ENCODE data around the gene BMERB1. TPM values are rescaled to one million over a fixed set of nuclear protein-coding genes. Genes with fewer than 3 reads are reported as not detected.

The BMERB1 gene
- total and polyA plus RNA-seq, 9 of the 15 experiments (the other 6 are each of a cell fraction or from before 2014, with no cell fraction given): 0.29 to 2.9 (median 0.94) TPM

GRCh38 chr16:15457400-15457799 lies 23.0 kb downstream of the BMERB1 start:
- ATAC-seq (no peak), FAIRE-seq (no peak), DNase-seq (ENCODE audit: extremely low read depth in 1 of 4, low spot score in 3 of 4) (no peak)
- no peaks in the 10 kb centered on the region for H4K20me1 ChIP-seq (replicated peaks; ENCODE audit: control insufficient read depth, insufficient read depth, low read length)
- ChIA-PET CTCF (ENCODE audit: low intra/inter-chr PET ratio) (no interaction called here), POLR2A (interaction anchor here (0.6 kb wide), 1 partner anchor 45 kb away, joined by 3 read pairs; no protein-coding TSS in a partner anchor)
- H3K4me1 ChIP-seq (replicated peaks in 1 of 2; ENCODE audit: control insufficient read depth in 2 of 2, insufficient read depth in 2 of 2, low read length in 2 of 2): peaks cover 0 to 3% of the 10 kb centered on the region in 2 experiments; a peak in 2 of 5 replicates
- no peaks in the 10 kb centered on the region for H3K9me1 ChIP-seq (ENCODE audit: control insufficient read depth, insufficient read depth, low read length)
- H3K36me3 ChIP-seq (ENCODE audit: control insufficient read depth, insufficient read depth, low read length): no peaks in the 10 kb centered on the region
- 8% methylated on average over 3 of the region's 3 CpGs for WGBS (ENCODE audit: insufficient coverage, low coverage, missing lambda C conversion rate)
- no peak overlapping the region for H2AFZ ChIP-seq (ENCODE audit: low read depth, low read length)
- no TSS peak for BruUV-seq (replicated peaks)
- in situ Hi-C loops (cut with MboI): no loop called here
- peaks cover 8 to 9% of the 10 kb centered on the region in 2 experiments; a peak in 4 of 5 replicates for H3K27me3 ChIP-seq (ENCODE audit: control insufficient read depth in 2 of 2, insufficient read depth in 2 of 2, low read length in 2 of 2)
- H3K79me2 ChIP-seq (ENCODE audit: control insufficient read depth, insufficient read depth, low read length): no peaks in the 10 kb centered on the region
- no peak overlapping the region for H3K4me2 ChIP-seq (ENCODE audit: insufficient read depth, low read length)
- no peak overlapping the region for H3K4me3 ChIP-seq
- H3K27ac ChIP-seq (ENCODE audit: extremely low read depth, low read depth, low read length): no peak overlapping the region
- H3K9me3 ChIP-seq (replicated peaks; ENCODE audit: control insufficient read depth, insufficient read depth, low read depth, low read length): no peaks in the 10 kb centered on the region
- intact Hi-C loops (cut with micrococcal nuclease): no loop called here
- no peak overlapping the region for H3K9ac ChIP-seq (ENCODE audit: insufficient read depth in 1 of 2, low read depth in 2 of 2, low read length in 2 of 2)
- TF ChIP-seq TAF1 (IDR thresholded peaks at IDR 0.05; ENCODE audit: control insufficient read depth, extremely low read depth, insufficient read depth, low read length, severe bottlenecking): no peak
- TF ChIP-seq KLF16 (IDR thresholded peaks at IDR 0.05): no peak
- no peak for TF ChIP-seq PHB2 (IDR thresholded peaks at IDR 0.05; ENCODE audit: low read depth)
- TF ChIP-seq ZNF146 (CRISPR knock-in tag; IDR thresholded peaks at IDR 0.05; ENCODE audit: unreplicated experiment): no peak
- no peak for TF ChIP-seq MITF (IDR thresholded peaks at IDR 0.05)
- no peak for TF ChIP-seq MGA (IDR thresholded peaks at IDR 0.05)
- TF ChIP-seq DACH1 (IDR thresholded peaks at IDR 0.05; ENCODE audit: partially characterized antibody): no peak
- no peak for TF ChIP-seq YY1 (IDR thresholded peaks at IDR 0.05; ENCODE audit: borderline replicate concordance in 1 of 3, control insufficient read depth in 1 of 3, extremely low read depth in 1 of 3, insufficient read depth in 3 of 3, insufficient read length in 1 of 3, insufficient replicate concordance in 2 of 3, low read depth in 1 of 3, low read length in 2 of 3)
- no peak for TF ChIP-seq POLR2AphosphoS2 (IDR thresholded peaks at IDR 0.05; ENCODE audit: low read length)

Measured in K562 (cell line).